H7 (cell line): ENCODE results near the gene ADAMTS19. TPM values are rescaled to one million over a fixed set of nuclear protein-coding genes. Genes with fewer than 3 reads are reported as not detected.

Source experiments
- DNase-seq: peaks from one replicate; pipeline ENCODE4 v3.0.0; 2012
- H3K27me3 ChIP-seq: 2 replicates; pipeline ENCODE4 v1.6.0; 2011; ENCODE audit warnings: mild to moderate bottlenecking, low read length; ENCODE audit not compliant: control insufficient read depth, insufficient read depth
- H3K36me3 ChIP-seq: replicated peaks from 2 replicates; pipeline ENCODE4 v1.5.1; 2011; ENCODE audit warnings: low read length; ENCODE audit not compliant: control insufficient read depth, insufficient read depth
- H3K4me3 ChIP-seq: 2 replicates; pipeline ENCODE4 v1.5.1; 2011; ENCODE audit warnings: low read depth, mild to moderate bottlenecking, control low read depth, low read length, moderate library complexity; ENCODE audit not compliant: insufficient read depth
- total RNA-seq: library from RNA; depleted of rRNA; stranded (reverse); fragments of >200 nt; shearing (Covaris generic); gene quantifications from 2 replicates; pipeline ENCODE4 v1.2.3, GENCODE V29; 2014

ADAMTS19 gene
- total RNA-seq, 1 experiment from 2014 or later = 13.0 TPM

DNA sequence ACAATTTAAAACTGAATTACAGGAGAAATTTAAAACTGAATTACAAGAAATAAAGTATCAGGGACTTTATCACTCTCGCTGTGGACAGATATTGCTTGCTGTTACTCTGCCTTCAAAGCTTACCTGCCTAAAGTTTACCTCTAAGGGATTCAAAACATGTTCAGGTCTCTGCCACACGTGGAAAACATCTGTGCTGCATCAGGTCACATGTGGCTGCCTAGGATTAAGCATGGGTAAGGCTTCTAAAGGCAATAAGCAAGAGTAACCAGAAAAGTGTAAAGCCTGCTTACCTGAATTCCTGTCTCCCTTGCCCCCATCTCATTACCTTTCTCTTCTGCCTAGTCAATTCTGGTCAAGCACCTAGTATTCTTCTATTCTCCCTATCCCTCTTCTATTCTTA lies 306.7 kb downstream of the ADAMTS19 start:
- DNase-seq = no peak
- no peak overlapping the region for H3K4me3 ChIP-seq
- no peaks in the 10 kb centered on the region for H3K36me3 ChIP-seq
- H3K27me3 ChIP-seq = no peaks in the 10 kb centered on the region

DNA sequence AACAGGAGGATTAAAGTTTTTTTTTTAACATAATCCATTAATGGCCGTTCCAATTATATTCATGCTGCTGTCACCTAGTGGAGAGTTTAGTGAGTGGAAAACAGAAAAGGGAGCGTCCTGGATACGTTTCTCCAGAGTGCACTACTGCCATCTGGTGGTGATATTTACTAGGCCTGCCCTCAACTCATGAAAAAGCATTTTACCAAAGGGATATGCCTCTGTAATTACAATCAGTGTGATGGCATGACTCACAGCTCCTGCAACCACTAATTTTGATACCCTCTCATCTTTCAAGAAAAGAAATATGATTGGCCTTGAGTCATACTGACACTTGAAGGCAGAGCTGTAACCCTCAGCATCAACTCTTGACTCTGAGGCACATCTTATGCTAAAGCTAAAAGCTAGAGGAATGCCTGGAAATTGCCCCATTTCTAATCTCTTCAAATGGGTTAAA lies 307.9 kb downstream of the ADAMTS19 start:
- Histone ChIP-seq H3K4me3 (no peak overlapping the region), H3K27me3 (no peaks in the 10 kb centered on the region), H3K36me3 (no peaks in the 10 kb centered on the region)
- DNase-seq = peak; percentile 57

DNA sequence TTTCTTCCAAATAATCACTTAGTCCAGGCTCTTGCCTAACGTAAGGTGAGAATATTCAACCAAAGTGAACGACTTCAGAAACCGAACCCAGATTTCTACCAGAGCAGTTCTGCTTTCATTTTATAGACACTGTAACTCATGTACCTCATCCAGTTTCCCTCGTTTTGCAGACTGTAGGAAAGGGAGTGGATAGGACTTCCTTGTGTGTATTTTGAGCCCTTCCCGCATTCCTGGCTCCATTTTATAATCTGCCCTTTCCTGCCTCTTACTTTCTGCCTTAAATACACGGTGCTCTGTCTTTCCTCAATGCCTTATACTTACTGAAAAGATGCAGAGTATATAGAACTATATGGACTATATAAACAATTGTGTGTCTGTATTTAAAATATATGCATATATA lies 308.6 kb downstream of the ADAMTS19 start:
- Histone ChIP-seq H3K36me3 (no peaks in the 10 kb centered on the region), H3K4me3 (no peak overlapping the region), H3K27me3 (no peaks in the 10 kb centered on the region)
- DNase-seq = no peak

GRCh38 chr5:129770024-129770820 lies 310.1 kb downstream of the ADAMTS19 start:
- DNase-seq = no peak
- Histone ChIP-seq H3K4me3 (no peak overlapping the region), H3K27me3 (no peaks in the 10 kb centered on the region), H3K36me3 (no peaks in the 10 kb centered on the region)

GRCh38 chr5:129771058-129771838 lies 311.1 kb downstream of the ADAMTS19 start:
- H3K4me3 ChIP-seq = no peak overlapping the region
- DNase-seq = peak; percentile 39
- H3K27me3 ChIP-seq = no peaks in the 10 kb centered on the region
- H3K36me3 ChIP-seq = no peaks in the 10 kb centered on the region

DNA sequence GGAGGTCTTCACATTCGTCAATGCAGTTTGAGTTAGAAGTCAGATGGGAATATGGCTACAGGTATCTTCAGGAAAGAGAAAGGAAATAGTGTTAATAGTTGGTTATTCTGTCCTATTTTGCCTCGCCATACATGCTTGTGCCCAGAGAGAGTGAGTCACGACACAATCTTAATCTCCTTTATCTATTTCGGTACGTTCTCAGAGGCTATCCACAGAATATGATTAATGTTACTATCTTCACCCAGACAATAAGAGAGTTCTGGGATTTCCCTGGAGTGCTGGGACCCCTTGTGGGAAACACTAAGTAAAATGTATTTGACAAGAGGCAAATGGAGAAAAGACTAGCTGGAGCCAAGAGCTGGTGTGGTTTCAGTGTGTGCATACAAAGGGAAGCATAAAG lies 313.3 kb downstream of the ADAMTS19 start:
- H3K36me3 ChIP-seq = no peaks in the 10 kb centered on the region
- H3K4me3 ChIP-seq = no peak overlapping the region
- no peak for DNase-seq
- no peaks in the 10 kb centered on the region for H3K27me3 ChIP-seq

DNA sequence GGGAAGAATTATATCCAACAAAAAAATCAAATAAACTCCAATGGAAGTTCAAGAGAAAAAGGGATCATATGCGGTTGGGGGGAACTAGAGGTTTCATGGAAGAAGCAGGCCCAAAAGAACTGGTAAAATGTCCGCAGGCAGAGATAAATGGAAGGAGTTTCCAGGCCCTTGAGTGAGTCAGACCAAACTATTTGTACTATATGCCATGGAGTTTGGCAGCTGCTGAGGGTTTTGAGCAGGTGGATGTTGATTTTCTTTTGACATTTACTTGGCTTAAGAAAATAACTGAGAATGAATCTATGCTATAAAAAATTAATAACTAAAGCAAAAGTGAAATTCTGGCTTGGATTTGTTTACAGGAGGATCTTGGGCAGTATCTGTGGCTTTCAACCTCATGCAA lies 321.5 kb downstream of the ADAMTS19 start:
- Histone ChIP-seq H3K27me3 (no peaks in the 10 kb centered on the region), H3K36me3 (no peaks in the 10 kb centered on the region)
- no peak for DNase-seq

More for the DNA sequence above, 321.5 kb downstream of the ADAMTS19 start:
- no peak overlapping the region for H3K4me3 ChIP-seq
